Caco-2 (cell line): Measurements from ENCODE around the gene PRR20B. TPM values are rescaled to one million over a fixed set of nuclear protein-coding genes. Genes with fewer than 3 reads are reported as not detected.
"Not testable (repeated sequence)": the region's sequence is repeated elsewhere in the genome, so short reads cannot be mapped to it uniquely, and the experiment has no call there.

Source experiments
- BruUV-seq: library from RNA; stranded (reverse); fragments of 400-500 nt; replicated peaks from 2 replicates; lab custom pipeline; 2021; lab: Mats Ljungman, UMichigan
- CTCF ChIA-PET: fragments of 300-600 bp; sonication (Branson Sonifier 250); formaldehyde crosslinking; loops from one replicate; lab custom pipeline; 2022; ENCODE audit warnings: antibody characterized with exemption; lab: Charles Lee
- POLR2A ChIA-PET: fragments of 300-600 bp; sonication (Branson Sonifier 250); formaldehyde crosslinking; loops from one replicate; lab custom pipeline; 2022; ENCODE audit warnings: antibody characterized with exemption; lab: Charles Lee
- DNase-seq, 2 experiments: peaks; one replicate each; pipeline versions ENCODE4 v3.0.0 to v3.0.0-alpha.2; 2020 to 2022
- H3K27me3 ChIP-seq: replicated peaks from 2 replicates; pipeline ENCODE4 v1.6.0; 2011; ENCODE audit warnings: low read length; ENCODE audit not compliant: control insufficient read depth, insufficient read depth
- H3K36me3 ChIP-seq: 2 replicates; pipeline ENCODE4 v1.5.1; 2011; ENCODE audit warnings: low read length; ENCODE audit not compliant: control insufficient read depth, insufficient read depth
- H3K4me1 ChIP-seq: fragments of 250-450 bp; sonication (Bioruptor Pico); 2 replicates; pipeline ENCODE4 v1.5.1; 2020; ENCODE audit warnings: mild to moderate bottlenecking
- H3K4me3 ChIP-seq: 2 replicates; pipeline ENCODE4 v1.5.1; 2011; ENCODE audit warnings: low read depth, mild to moderate bottlenecking, control low read depth, low read length
- H3K9me3 ChIP-seq: fragments of 250-450 bp; sonication (Bioruptor Pico); 2 replicates; pipeline ENCODE4 v1.5.1; 2020; ENCODE audit warnings: mild to moderate bottlenecking, moderate library complexity
- H3K27ac Mint-ChIP-seq: one replicate; pipeline ENCODE4 v1.8.0; 2022; ENCODE audit warnings: mixed read lengths; ENCODE audit not compliant: unreplicated experiment
- H3K27me3 Mint-ChIP-seq: one replicate; pipeline ENCODE4 v1.8.0; 2022; ENCODE audit warnings: mixed read lengths; ENCODE audit not compliant: insufficient read depth, unreplicated experiment
- H3K36me3 Mint-ChIP-seq: one replicate; pipeline ENCODE4 v1.8.0; 2022; ENCODE audit warnings: mild to moderate bottlenecking, mixed read lengths; ENCODE audit not compliant: insufficient read depth, unreplicated experiment
- H3K4me1 Mint-ChIP-seq: one replicate; pipeline ENCODE4 v1.8.0; 2022; ENCODE audit warnings: low read depth, mixed read lengths; ENCODE audit not compliant: unreplicated experiment
- H3K4me3 Mint-ChIP-seq: one replicate; pipeline ENCODE4 v1.8.0; 2022; ENCODE audit warnings: mild to moderate bottlenecking, moderate library complexity, mixed read lengths; ENCODE audit not compliant: unreplicated experiment
- H3K9me3 Mint-ChIP-seq: one replicate; pipeline ENCODE4 v1.8.0; 2022; ENCODE audit warnings: mixed read lengths; ENCODE audit not compliant: unreplicated experiment
- CTCF ChIP-seq, 2 experiments: fragments of 200-600 bp in 1 of 2; IDR thresholded peaks; 1 replicate in 1 of 2; 2 replicates in 1 of 2; pipeline versions ENCODE4 v1.5.1 to v1.8.0; 2011 to 2022; ENCODE audit warnings: antibody characterized with exemption in 1 of 2, control low read depth in 1 of 2, inconsistent platforms in 1 of 2, low read depth in 1 of 2, low read length in 1 of 2, mild to moderate bottlenecking in 1 of 2, moderate library complexity in 1 of 2; ENCODE audit not compliant: insufficient read depth in 1 of 2, severe bottlenecking in 1 of 2, unreplicated experiment in 1 of 2
- intact Hi-C: fragments of 100-400 bp; cut with micrococcal nuclease; formaldehyde crosslinking; loops from one replicate; pipeline ENCODE4 v1.10.0; 2022; ENCODE audit not compliant: unreplicated experiment
- total RNA-seq: library from RNA; stranded (reverse); gene quantifications from 2 replicates; pipeline ENCODE4 v1.2.3, GENCODE V29; 2022

The PRR20B gene
- total RNA-seq, 1 experiment from 2014 or later, result not detected

DNA sequence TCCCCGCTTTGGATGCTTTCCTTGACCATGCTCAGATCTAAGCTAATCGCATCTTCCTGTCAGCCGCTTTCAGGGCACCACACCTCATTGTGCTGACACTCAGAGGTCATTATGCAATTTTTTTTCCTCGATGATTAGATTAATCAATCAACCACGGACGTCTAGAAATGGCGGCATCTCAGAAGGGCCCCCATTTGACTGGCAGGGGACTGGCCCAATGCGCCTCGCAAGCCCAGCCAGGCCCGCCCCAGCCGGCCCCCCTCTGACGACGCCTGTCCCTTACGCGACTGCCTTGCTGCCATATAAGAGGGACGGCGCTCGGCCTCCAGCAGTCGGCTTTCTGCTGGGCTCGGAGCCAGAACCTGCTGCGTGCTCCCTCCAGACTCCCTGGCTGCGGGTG, 19.6 kb downstream of the PRR20B start, which contains the start of gene PRR20E:
Gene PRR20E, plus strand, starts transcription at position 301 of the 400 bp plus-strand sequence. CDS start 387 bp downstream, outside the sequence.
- H3K27ac Mint-ChIP-seq, H3K36me3 ChIP-seq, H3K9me3 Mint-ChIP-seq, CTCF ChIA-PET, H3K4me1 Mint-ChIP-seq, H3K36me3 Mint-ChIP-seq, DNase-seq, H3K27me3 Mint-ChIP-seq, H3K27me3 ChIP-seq, H3K4me3 Mint-ChIP-seq, H3K9me3 ChIP-seq, POLR2A ChIA-PET, H3K4me1 ChIP-seq, BruUV-seq, intact Hi-C loops, H3K4me3 ChIP-seq: not testable (repeated sequence)

DNA sequence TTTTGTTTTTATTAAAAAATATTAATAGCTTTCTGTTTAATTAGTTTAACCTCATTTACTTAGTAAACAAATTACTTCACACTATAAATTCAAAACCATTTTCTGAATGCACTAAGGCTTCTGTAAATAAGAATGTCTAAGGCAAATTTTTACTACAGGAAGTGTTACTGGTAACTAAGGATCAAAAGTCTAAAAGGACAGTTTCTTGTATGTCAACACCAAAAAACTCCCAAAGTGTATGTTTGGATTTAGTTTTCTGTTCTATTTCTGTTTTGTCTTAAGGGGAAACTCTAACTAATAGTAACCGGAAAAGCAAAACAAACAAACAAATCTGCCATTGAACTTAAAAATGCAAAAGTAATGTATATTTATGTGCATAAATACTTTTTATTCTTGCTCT, 44.4 kb downstream of the PRR20B start:
- Histone ChIP-seq H3K36me3 (no peaks in the 10 kb centered on the region), H3K4me3 (no peak overlapping the region), H3K27me3 (no peaks in the 10 kb centered on the region), H3K9me3 (no peaks in the 10 kb centered on the region; the same call in 1 of the 2 replicates), H3K4me1 (no peaks in the 10 kb centered on the region)
- no peak overlapping the region for H3K4me3 Mint-ChIP-seq
- DNase-seq, result no peak
- no peak overlapping the region for H3K27ac Mint-ChIP-seq
- CTCF ChIA-PET, result no interaction called here
- no peak for TF ChIP-seq CTCF (IDR thresholded peaks at IDR 0.05; ENCODE audit: insufficient read depth in 1 of 2, low read depth in 1 of 2, low read length in 1 of 2, severe bottlenecking in 1 of 2, unreplicated experiment in 1 of 2)
- intact Hi-C loops, result no loop called here
- no peaks in the 10 kb centered on the region for H3K9me3 Mint-ChIP-seq
- BruUV-seq, result no TSS peak
- H3K36me3 Mint-ChIP-seq, result no peaks in the 10 kb centered on the region
- H3K27me3 Mint-ChIP-seq, result no peaks in the 10 kb centered on the region
- H3K4me1 Mint-ChIP-seq, result no peaks in the 10 kb centered on the region
- POLR2A ChIA-PET, result no interaction called here

Other genes starting within 250 kb of the PRR20B start
- not detected in 2 replicates for gene PRR20A, start 6.6 kb upstream of the PRR20B start, total RNA-seq
- not detected in 2 replicates for gene PRR20C, start 6.6 kb downstream of the PRR20B start, total RNA-seq
- not detected in 2 replicates for gene PRR20D, start 13.1 kb downstream of the PRR20B start, total RNA-seq
- gene PRR20E, start 19.7 kb downstream of the PRR20B start, total RNA-seq, result not detected in 2 replicates